Dedifferentiated amniotic fluid mesenchymal stem cell (primary cell): ENCODE data around the gene TEAD3.
"Not testable (repeated sequence)": the region's sequence is repeated elsewhere in the genome, so short reads cannot be mapped to it uniquely, and the experiment has no call there.

ENCODE experiments used
- DNase-seq: peaks from one replicate; pipeline ENCODE4 v3.0.0-alpha.2; 2016; ENCODE audit errors: extremely low spot score

The TEAD3 gene

DNA sequence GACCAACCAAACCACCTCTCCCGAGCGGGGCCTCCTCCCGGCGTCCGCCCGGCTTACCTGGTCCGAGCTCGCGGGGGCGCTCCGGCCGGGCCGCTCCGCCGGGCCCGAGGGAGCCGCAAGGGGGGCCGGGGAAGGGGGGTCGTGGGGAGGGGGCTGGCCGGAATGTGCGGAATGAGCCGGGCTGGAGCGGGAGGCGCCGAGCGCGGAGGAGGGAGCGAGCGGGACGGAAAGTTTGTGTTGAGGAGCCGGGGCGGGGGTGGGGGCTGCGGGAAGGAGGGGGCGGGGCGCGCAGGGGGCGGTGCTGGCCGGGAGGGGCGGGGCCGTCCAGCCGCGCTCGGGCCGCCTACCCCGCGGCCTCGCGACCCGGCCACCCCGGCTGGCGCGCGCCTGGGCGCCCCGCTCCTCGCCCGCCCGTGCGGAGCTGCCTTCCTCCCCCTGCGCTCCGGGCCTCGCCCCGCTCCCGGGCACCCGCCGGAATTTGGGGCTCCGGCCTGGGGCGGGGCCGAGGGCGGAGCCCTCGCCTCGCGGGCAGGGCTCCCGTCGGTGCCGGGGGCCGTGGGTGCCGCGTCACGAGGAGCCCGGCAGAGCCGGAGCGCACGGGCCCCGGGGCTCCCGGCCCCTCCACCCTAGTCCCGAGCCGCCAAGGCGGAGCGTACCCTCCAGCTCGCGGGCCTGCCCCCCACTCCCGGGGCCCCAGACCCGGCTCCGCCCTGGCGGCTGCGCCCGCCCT is at the start of gene TEAD3:
Gene TEAD3 (minus strand): TSS at position 239 of the 730 bp plus-strand sequence.
- DNase-seq = peak; percentile 44

DNA sequence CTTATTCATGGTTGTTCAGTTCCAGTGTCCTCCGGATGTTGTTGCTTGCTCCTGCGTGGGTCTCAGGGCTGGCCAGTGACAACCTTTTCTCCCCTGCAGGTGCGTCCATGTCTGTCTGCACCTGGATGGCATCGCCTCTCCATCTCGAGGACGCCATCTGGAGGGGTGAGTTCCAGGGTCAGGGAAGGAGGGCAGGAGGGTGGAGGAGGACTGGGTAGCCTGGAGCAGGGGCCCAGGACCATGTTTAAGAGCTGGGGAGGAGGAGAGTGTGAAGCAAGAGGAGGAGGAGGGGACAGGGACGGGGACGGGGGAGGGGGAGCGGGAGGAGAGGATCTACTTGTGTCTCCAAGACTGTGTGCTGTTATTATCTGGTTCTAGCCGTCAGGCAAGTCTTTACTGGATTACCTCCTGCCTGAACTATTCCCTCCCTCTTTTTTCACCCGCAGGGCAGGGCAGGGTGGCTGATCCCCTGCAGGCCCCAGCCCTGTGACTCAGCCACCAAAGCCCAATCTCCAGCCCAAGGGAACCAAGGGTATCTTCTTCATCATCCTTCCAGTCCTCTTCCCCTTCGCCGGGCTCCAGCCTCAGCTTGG is 48.0 kb upstream of the TEAD3 start:
- no peak for DNase-seq

DNA sequence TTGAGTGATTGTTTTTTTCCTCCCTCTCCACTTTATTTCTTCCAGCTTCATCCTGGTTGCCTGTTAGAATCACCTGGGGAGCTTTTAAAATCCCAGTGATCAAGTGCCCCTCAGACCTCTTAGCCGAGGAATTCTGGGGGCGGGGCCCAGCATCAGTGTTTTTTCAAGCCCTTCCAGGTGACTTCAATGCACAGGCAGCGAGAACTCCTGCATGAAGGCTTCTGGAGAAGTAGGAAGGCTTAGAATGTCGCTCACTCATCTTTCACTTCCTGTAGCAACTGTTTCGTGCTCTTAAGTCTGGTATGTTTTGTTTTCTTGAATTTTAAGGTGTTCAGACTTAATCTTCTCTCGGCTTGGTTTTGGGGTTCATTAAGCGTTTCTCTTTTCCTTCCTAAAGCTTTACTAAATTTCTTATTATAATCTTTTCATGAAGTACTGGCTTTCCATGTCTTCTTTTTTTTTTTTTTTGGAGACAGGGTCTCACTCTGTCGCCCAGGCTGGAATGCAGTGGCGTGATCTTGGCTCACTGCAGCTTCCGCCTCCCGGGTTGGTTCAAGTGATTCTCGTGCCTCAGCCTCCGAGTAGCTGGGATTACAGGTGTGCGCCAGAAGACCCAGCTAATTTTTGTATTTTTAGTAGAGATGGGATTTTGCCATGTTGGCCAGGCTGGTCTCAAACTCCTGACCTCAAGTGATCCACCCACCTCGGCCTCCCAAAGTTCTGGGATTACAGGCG is 46.7 kb upstream of the TEAD3 start:
- DNase-seq = no peak

DNA sequence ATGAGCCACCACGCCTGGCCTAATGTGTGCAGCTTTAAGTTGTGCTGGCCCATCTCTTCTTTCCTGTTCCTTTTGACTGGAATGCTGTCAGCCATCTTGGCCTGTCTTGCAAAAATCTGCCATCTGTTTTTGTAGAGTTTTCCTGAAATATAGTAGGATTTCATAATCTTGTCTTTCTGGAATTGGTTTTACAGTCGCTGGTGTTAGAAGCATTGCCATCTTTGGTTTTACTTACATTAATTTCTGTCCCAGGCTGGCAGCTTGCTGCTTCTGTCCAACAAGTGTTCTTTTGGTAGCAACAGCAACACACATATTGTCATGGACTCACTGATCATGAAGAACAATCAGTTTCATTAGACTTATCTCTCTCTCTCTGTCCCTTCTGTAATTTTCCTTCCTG is 45.0 kb upstream of the TEAD3 start:
- no peak for DNase-seq

DNA sequence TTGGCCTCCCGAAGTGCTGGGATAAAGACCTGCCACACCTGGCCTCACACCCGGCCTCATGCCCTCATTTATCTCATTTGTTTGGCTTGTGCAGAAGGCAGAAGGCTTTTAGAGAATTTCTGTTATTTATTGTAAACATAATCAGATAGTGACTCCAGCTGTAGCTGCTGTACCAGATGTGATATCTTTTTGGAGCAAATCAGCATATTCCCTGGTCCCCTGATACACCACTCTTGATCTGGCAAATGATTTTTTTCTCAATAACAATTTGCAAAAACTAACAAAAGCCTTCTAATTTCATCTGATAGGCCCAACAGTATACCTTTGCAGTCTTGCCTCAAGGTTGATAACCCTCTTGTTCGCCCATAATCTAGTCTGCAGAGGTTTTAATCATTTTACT is 42.3 kb upstream of the TEAD3 start:
- DNase-seq = no peak

DNA sequence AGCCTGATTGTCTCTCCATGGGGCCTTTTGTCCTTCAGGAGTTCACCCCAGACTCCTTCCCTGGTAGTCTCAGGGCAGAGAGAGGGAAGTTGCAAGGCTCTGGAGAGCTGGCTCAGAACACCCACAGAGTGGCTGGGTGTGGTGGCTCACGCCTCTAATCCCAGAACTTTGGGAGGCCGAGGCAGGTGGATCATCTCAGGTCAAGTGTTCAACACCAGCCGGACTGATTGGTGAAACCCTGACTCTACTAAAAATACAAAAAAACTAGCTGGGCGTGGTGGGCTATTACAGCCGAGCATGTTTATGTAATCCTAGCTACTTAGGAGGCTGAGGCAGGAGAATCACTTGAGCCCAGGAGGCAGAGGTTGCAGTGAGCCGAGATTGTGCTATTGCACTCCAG is 39.0 kb upstream of the TEAD3 start:
- not testable (repeated sequence) for DNase-seq

DNA sequence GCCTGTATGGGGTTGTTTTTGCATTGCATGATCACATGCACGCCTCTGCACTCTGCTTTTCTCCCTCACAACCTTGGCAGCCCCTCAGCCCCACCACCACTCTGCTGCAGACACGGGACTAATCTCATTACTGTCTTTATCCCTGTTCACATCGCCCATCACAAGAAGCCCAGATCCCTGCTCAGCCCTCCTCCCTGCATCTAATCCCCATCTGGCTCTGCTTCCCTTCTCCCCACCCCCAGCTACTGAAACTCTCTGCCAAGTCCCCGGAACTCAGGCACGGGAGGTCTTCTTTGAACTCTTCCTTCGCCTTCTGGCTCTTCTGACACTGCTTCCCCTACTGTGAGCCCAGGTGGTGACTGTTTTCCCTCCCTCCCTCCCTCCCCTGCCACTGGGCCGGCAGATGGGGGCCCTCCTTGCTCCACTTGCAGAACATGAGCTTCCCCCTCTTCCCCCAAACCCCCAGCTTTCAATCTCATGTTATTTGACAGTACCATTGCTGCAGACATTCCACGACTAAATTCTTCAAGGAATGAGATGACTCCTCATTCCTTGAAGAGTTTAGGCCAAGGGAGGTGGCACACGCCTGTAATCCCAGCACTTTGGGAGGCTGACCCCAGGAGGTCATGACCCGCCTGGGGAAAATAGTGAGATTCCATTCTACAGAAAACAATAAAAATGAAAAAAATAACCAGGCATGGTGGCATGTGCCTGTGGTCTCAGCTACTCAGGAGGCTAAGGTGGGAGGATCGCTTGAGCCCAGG is 37.7 kb upstream of the TEAD3 start:
- no peak for DNase-seq

DNA sequence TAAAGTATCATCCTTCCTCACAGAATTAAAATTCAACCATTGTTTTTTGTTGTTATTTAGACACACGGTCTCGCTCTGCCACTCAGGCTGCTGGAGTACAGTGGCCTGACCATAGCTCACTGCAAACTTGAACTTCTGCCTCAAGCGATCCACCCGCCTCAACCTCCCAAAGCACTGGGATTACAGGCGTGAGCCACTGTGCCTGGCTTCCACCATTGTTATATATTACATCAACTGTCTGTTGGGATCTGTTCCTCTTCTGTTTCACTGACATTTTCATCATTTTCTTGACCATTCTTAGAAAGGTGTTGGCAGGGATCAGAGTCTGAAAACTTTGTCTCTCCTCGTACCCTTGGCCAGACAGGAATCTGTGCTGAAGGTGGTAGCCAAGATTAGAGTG is 37.1 kb upstream of the TEAD3 start:
- no peak for DNase-seq

DNA sequence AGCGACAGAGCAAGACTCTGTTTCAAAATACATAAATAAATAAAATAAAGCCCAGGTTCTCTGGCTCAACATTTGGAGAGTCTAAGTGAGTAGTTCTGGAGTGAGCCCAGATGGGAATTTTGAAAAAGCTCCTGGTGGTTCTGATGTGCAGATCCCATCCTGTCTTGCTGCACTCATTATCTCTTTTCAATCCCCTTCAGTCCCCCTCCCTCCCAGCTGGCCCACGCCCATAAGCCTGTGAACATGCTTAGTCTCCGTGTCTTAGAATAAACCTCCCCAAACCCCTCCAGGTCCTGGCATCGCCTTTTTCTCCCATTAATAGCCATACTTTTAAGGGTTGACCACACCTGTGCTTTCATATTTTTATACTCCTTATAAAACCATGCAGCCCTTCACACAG is 35.2 kb upstream of the TEAD3 start:
- DNase-seq = no peak

DNA sequence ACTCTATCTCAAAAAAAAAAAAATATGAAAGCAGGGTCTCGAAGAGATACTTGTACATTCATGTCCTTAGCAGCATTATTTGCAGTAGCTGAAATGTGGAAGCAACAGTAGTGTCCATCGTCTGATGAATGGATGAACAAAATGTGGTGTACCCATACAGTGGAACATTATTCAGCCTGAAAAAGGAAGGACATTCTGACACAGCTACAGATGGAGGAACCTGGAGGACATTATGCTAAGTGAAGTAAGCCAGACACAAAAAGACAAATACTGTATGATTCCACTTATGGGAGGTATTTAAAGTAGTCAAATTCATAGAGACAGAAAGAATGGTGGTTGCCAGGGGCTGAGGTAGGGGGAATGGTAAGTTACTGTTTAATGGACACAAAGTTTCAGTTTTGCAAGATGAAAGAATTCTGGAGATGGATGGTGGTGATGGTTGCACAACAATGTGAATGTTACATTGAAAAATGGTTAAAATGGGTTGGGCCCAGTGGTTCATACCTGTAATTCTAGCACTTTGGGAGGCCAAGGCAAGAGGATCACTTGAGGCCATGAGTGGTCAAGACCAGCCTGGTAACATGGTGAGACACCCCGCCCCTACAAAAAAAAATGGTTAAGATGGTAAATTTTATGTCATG is 27.6 kb upstream of the TEAD3 start:
- no peak for DNase-seq

DNA sequence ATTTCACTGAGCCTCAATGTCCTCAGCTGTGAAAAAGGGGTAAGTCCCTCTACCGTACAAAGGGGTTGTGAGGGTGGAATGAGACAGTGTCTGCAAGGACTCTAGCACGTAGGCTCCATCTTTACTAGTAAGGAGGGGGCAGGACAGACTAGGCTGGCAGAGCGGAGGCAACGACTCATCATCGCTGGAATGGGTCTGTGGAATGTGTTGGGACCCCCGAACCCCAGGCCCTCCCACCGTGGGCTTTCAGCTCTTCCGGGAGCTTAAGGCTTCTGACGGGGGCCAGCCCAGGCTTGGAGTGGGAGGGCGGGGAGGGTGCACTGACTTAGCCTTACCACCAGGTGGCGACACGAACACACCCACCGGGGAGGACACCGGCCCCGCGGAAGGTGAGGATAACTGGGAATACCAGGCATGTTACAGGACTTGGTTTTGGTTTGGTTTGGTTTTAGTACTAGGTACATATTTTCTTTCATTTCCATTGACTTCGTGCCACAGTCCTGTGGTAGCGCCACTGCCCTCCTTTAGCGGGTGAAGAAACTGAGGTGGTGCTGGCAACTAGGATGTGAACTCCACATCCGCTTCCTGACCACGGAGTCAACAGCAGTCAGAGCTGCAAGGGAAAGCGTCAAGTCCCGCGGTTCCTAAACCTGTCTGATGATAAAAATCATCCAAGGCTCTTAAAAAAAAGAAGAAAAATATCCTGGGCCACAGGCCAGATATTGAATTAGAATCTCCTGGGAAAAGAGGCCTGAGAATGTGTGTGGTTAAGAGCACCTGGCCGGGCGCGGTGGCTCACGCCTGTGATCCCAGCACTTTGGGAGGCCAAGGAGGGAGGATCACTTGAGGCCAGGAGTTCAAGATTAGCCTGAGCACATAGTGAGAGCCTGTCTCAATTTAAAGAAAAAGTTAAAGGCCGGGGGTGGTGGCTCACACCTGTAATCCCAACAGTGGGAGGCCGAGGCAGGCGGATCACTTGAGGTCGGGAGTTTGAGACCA is 26.1 kb upstream of the TEAD3 start:
- peak; percentile 39 for DNase-seq

DNA sequence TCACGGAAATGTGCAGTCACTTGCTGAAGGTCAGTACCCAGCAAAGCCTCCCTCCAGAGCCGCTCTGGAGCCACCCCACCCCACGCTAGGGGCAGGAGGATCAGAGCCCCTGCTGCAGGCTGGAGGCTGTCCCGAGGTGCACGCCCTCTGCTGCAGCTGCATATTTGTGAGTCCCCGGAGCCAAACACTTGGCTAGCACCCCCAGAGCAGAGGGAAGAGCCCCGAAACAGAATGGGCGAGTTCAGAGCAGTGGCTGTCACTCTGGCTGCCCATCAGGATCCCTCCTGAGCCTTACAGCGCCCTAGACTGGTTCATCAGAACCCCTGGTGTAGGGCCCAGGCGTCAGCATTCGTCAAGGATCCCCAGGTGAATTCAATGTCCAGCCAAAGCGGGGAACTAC is 25.3 kb upstream of the TEAD3 start:
- no peak for DNase-seq

DNA sequence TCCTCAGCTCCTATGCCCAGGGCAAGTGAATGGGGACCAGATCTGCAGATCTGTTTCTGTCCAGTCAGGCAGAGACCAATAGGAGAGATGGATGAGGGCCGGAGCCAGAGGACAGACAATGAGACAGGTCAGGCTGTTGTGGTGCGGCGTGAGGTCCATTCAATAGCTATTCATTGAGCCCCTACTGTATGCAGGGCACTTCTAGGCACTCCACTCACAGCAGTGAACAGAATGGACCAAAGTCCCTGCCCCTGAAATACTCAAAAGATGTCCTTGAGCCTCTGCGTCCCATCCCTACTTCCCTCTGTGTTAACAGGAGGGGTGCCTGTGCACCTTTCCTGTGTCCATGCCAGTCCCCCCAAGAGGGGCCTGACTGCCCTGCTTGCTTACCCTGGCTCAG is 24.4 kb upstream of the TEAD3 start:
- DNase-seq = no peak

DNA sequence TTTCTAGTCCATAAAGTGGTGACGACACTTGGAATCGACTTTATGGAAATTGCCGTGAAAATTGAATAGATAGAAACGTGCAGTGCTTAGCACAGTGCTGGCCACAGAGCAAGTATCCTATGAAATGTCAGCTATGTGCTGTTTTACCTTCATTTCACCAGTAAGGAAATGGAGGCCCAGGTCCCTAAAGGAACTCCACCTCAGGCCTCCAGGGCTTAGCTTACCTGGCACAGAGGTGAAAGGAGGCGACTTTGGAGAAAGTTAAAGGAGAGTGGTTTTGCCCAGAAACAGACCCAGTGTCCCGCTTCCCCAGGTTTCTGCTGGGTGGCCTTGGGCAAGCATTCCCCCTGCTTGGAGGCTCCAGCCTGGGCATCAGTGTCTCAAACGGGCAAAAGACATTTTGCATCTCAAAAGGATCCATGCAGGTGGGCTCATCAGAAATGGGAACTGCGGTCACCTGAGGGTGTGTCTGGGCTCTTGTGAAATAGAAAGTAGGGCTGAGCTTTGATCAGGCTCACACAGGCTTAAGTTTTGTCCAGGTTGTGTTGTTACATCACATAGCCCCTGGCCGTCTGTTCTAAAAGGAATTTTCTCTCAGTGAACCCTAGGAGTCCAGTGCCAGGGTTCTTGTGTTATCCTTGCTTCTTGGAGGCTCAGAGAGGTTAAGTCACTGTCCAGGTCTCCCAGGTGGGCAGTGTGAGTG is 22.6 kb upstream of the TEAD3 start:
- no peak for DNase-seq

DNA sequence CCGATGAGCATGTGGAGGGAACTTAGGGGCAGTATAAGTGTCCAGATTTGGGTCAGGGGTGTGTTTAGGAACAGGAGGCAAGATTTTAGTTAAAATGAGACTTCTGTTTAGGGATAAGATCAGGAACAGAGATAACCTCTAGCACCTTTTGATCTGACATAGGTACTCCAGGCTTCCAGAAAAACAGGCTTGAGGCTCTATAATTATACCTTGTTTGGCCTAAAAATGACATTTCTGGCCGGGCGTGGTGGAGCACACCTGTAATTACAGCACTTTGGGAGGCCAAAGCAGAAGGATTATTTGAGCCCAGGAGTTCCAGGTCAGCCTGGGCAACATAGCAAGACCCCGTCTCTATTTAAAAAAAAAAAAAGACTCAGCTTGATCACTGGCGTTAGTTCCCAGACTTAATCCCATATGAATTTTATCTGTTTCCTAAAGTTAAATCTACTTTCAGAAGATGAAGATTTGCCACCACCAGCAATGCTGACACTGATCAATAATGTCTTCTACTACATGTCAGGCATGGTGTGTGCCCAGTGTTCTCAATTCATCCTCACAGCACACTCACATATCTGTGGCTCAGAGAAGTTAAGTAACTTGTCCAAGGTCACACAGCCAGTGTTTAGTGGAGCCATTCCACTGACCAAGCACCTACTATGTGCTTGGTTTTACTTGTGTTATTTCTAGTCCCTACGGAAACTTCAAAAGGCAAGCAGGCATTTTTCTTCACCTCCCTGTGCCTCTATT is 21.9 kb upstream of the TEAD3 start:
- DNase-seq = no peak

DNA sequence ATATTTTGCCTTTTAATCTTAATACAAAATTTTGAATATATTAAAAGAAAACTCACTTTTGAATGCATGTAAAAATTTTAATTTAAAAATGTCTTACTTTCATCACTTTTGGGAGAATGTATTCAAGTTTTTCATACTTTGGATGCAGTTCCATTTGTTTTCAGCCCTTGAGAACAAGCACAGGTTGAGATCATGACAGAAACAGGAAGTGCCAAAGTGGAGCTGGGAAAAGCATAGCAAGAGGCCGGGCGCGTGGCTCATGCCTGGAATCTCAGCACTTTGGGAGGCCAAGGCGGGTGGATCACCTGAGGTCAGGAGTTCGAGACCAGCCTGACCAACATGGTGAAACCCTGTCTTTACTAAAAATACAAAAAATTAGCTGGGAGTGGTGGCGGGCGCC is 21.1 kb upstream of the TEAD3 start:
- not testable (repeated sequence) for DNase-seq

DNA sequence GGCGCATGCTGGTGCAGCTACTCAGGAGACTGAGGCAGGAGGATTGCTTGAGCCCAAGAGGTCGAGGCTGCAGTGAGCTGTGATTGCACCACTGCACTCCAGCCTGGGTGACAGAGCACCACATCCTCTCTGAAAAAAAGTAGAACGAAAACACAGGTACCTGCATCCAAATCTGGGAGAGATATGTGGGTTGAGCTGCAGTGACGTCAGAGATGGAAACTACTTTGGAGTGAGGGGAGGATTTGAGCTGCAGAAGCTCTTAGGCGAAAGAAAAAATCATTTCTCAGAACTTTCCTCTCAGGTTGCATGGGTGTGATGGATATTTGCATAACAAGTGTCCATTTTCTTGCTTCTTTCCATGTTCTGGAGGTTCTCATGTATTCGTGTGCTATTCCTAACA is 19.8 kb upstream of the TEAD3 start:
- no peak for DNase-seq

DNA sequence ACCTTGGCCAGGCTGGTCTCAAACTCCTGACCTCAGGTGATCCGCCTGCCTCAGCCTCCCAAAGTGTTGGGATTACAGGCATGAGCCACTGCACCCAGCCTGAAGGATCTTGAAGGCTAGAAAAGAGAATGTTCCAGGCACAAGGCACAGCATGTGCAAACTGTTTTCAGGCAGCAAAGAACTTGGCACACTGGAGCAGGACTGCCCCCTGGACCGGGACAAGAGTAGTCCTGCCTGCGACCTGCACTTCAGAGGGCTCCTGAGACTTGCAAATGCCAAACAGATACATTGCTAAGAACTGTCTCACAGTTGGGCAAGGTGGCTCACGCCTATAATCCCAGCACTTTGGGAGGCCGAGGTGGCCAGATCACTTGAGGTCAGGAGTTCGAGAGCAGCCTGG is 19.1 kb upstream of the TEAD3 start:
- DNase-seq = not testable (repeated sequence)

DNA sequence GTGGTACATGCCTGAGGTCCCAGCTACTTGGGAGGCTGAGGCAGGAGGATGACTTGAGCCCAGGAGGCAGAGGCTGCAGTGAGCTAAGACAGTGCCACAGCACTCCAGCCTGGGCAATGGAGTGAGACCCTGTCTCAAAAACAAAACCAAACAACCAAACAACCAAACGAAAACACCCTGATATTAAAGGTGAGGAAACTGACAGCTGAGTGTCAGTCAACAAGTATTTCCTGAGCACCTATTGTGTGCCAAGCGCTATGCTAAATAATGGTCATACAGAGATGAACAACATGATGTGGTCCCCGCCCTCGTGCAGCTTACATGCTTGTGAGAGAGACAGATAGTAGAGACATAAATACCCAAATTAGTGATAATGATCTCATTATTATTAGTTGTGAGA is 17.7 kb upstream of the TEAD3 start:
- no peak for DNase-seq
